ENCODE data around the gene PKDCC.
"Not testable (repeated sequence)": the region's sequence is repeated elsewhere in the genome, so short reads cannot be mapped to it uniquely, and the experiment has no call there.

The PKDCC gene

GRCh38 chr2:42030200-42030759 lies 17.5 kb upstream of the PKDCC start:
- DNase-seq (ENCODE audit: low read depth in 1 of 2, low spot score in 1 of 2): no peak

GRCh38 chr2:42030829-42031228 lies 17.0 kb upstream of the PKDCC start:
- no peak for DNase-seq (ENCODE audit: low read depth in 1 of 2, low spot score in 1 of 2)

- DNase-seq (ENCODE audit: low read depth in 1 of 2, low spot score in 1 of 2): no peak
Measured at GRCh38 chr2:42031281-42032223, 16.3 kb upstream of the PKDCC start.

GRCh38 chr2:42032224-42032620 lies 15.6 kb upstream of the PKDCC start:
- DNase-seq (ENCODE audit: low read depth in 1 of 2, low spot score in 1 of 2): no peak

GRCh38 chr2:42032745-42033144 lies 15.1 kb upstream of the PKDCC start:
- DNase-seq (ENCODE audit: low read depth in 1 of 2, low spot score in 1 of 2): no peak

GRCh38 chr2:42034096-42034495 lies 13.7 kb upstream of the PKDCC start:
- not testable (repeated sequence) for DNase-seq (ENCODE audit: low read depth in 1 of 2, low spot score in 1 of 2)

GRCh38 chr2:42035241-42035640 lies 12.6 kb upstream of the PKDCC start:
- DNase-seq (ENCODE audit: low read depth in 1 of 2, low spot score in 1 of 2): no peak

- DNase-seq (ENCODE audit: low read depth in 1 of 2, low spot score in 1 of 2): no peak
Measured at GRCh38 chr2:42036413-42036812, 11.4 kb upstream of the PKDCC start.

GRCh38 chr2:42036940-42037339 lies 10.9 kb upstream of the PKDCC start:
- DNase-seq (ENCODE audit: low read depth in 1 of 2, low spot score in 1 of 2): no peak

- DNase-seq (ENCODE audit: low read depth in 1 of 2, low spot score in 1 of 2): no peak
Measured at GRCh38 chr2:42040643-42041278, 7.1 kb upstream of the PKDCC start.

- no peak for DNase-seq (ENCODE audit: low read depth in 1 of 2, low spot score in 1 of 2)
Measured at GRCh38 chr2:42041377-42042127, 6.3 kb upstream of the PKDCC start.

- DNase-seq (ENCODE audit: low read depth in 1 of 2, low spot score in 1 of 2): no peak
Measured at GRCh38 chr2:42042631-42043355, 5.0 kb upstream of the PKDCC start.

- no peak for DNase-seq (ENCODE audit: low read depth in 1 of 2, low spot score in 1 of 2)
Measured at GRCh38 chr2:42043789-42044394, 3.9 kb upstream of the PKDCC start.

- DNase-seq (ENCODE audit: low read depth in 1 of 2, low spot score in 1 of 2): no peak
Measured at GRCh38 chr2:42044939-42045338, 2.9 kb upstream of the PKDCC start.

GRCh38 chr2:42045352-42045751 lies 2.5 kb upstream of the PKDCC start:
- DNase-seq (ENCODE audit: low read depth in 1 of 2, low spot score in 1 of 2): no peak

- no peak for DNase-seq (ENCODE audit: low read depth in 1 of 2, low spot score in 1 of 2)
Measured at GRCh38 chr2:42045848-42046748, 1.7 kb upstream of the PKDCC start.

GRCh38 chr2:42046819-42047487 lies 868 bp upstream of the PKDCC start:
- DNase-seq (ENCODE audit: low read depth in 1 of 2, low spot score in 1 of 2): no peak

GRCh38 chr2:42048299-42049220 lies 739 bp downstream of the PKDCC start:
- DNase-seq (ENCODE audit: low read depth in 1 of 2, low spot score in 1 of 2): no peak

Measured in stimulated activated CD4-positive, alpha-beta T cell treated with anti-CD3 and anti-CD28 coated beads, Interleukin-15, amount 100 ng/mL, for 1 hour (primary cell).